Measurements from ENCODE around the gene TMEM106A.
A peak's percentile ranks its signal among the peaks of the same experiment; 100 is the strongest.
"Not testable (repeated sequence)": the region's sequence is repeated elsewhere in the genome, so short reads cannot be mapped to it uniquely, and the experiment has no call there.

Gene TMEM106A

GRCh38 chr17:43211480-43212402 is at the start of gene TMEM106A:
TMEM106A (plus strand) TSS chr17:43211875; CDS start chr17:43213042, 1,167 bp downstream.
- DNase-seq: no peak

GRCh38 chr17:43165971-43166370 is 45.7 kb upstream of the TMEM106A start:
- not testable (repeated sequence) for DNase-seq

GRCh38 chr17:43169561-43170139 is 42.0 kb upstream of the TMEM106A start:
- DNase-seq: peak in 1 of 2 experiments; percentile 25

- DNase-seq: peak; percentile 91 to 93
Observed at GRCh38 chr17:43170140-43170765, 41.4 kb upstream of the TMEM106A start.

GRCh38 chr17:43170766-43171585 is 40.7 kb upstream of the TMEM106A start, which contains the start of gene NBR1:
NBR1 (plus strand) TSS chr17:43171214; CDS start chr17:43175800, 4,586 bp downstream.
- DNase-seq: peak; percentile 97

GRCh38 chr17:43171586-43172487 is 39.8 kb upstream of the TMEM106A start:
- peak in 1 of 2 experiments; percentile 5 for DNase-seq

- no peak for DNase-seq
Observed at GRCh38 chr17:43175213-43176118, 36.2 kb upstream of the TMEM106A start.

- DNase-seq: no peak
Observed at GRCh38 chr17:43176119-43176570, 35.5 kb upstream of the TMEM106A start.

- DNase-seq: no peak
Observed at GRCh38 chr17:43183921-43184320, 27.8 kb upstream of the TMEM106A start.

- not testable (repeated sequence) for DNase-seq
Observed at GRCh38 chr17:43186656-43187055, 25.0 kb upstream of the TMEM106A start.

- no peak for DNase-seq
Observed at GRCh38 chr17:43193251-43193650, 18.4 kb upstream of the TMEM106A start.

GRCh38 chr17:43199633-43200032 is 12.0 kb upstream of the TMEM106A start:
- DNase-seq: no peak

GRCh38 chr17:43200127-43200526 is 11.5 kb upstream of the TMEM106A start:
- peak; percentile 16 to 57 for DNase-seq

GRCh38 chr17:43203013-43203412 is 8.7 kb upstream of the TMEM106A start:
- not testable (repeated sequence) for DNase-seq

GRCh38 chr17:43210576-43210975 is 1.1 kb upstream of the TMEM106A start:
- no peak for DNase-seq

- no peak for DNase-seq
Observed at GRCh38 chr17:43211123-43211479, 574 bp upstream of the TMEM106A start.

- no peak for DNase-seq
Observed at GRCh38 chr17:43212641-43213490, 1.2 kb downstream of the TMEM106A start.

- DNase-seq: no peak
Observed at GRCh38 chr17:43213545-43213944, 1.9 kb downstream of the TMEM106A start.

- no peak for DNase-seq
Observed at GRCh38 chr17:43215341-43215740, 3.7 kb downstream of the TMEM106A start.

Data from NCI-H1930 (cell line).